HAP-1 (cell line): ENCODE results near the gene GRM7.

Source experiments
- DNase-seq, 2 experiments: peaks; one replicate each; pipeline ENCODE4 v3.0.0-alpha.2; 2016 to 2020; ENCODE audit warnings: low spot score in 2 of 2
- H3K27me3 ChIP-seq: fragments of 250-450 bp; sonication (Bioruptor Pico); 2 replicates; pipeline ENCODE4 v1.5.1; 2020; ENCODE audit warnings: low read depth, mild to moderate bottlenecking, moderate library complexity
- H3K36me3 ChIP-seq: fragments of 250-450 bp; sonication (Bioruptor Pico); replicated peaks from 2 replicates; pipeline ENCODE4 v1.5.1; 2020; ENCODE audit warnings: mild to moderate bottlenecking
- H3K4me1 ChIP-seq: fragments of 250-450 bp; sonication (Bioruptor Pico); 2 replicates; pipeline ENCODE4 v1.5.1; 2020; ENCODE audit warnings: mild to moderate bottlenecking
- H3K4me3 ChIP-seq: fragments of 250-450 bp; sonication (Bioruptor Pico); 2 replicates; pipeline ENCODE4 v1.5.1; 2020; ENCODE audit warnings: mild to moderate bottlenecking, moderate library complexity
- H3K9me3 ChIP-seq: fragments of 250-450 bp; sonication (Bioruptor Pico); 2 replicates; pipeline ENCODE4 v1.5.1; 2020; ENCODE audit warnings: mild to moderate bottlenecking, moderate library complexity
- in situ Hi-C: fragments of 300-500 bp; cut with MboI; formaldehyde crosslinking; loops from 3 replicates; pipeline ENCODE4 v1.14.3; 2020; ENCODE audit warnings: low sequenced_read_pairs, inconsistent platforms, mixed read lengths

GRM7 gene

DNA sequence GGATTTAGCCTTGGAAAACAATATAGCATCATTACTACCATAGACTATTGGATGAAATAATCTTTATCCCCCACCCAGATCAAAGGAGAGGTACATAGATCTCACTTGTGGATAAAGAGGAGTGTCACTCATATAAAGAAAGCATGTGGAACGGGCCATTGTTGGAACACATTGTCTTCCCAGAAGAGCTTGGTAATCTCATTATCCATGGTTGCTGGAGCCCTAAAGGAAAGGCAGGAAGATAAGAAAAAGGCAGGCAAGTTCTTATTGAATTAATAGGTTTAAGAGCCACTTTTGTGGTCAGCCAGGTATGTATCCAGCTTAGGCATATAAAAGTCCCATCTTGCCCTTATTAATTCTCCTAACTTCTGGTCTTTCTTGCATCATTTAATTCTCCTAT is 659.1 kb downstream of the GRM7 start:
- H3K27me3 ChIP-seq: no peaks in the 10 kb centered on the region
- in situ Hi-C loops: no loop called here

DNA sequence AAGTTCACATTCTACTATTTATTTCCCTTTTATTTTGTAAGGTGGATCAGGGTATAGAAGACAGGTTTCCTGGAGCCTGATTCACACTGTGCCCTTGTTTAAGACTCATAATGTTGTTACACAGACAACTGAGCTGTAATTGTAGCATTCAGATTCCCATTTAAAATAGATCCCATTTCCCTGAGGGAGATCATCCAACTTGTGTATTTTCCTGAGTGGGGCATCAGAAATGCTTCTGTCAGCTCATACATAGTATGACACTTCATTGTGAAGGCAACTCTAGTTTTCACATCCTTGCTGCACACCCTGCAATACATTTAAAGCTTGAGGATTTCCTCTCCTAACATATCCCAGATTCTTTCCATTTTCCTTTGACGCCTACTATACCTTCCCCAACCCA is 659.7 kb downstream of the GRM7 start:
- DNase-seq: no peak
- in situ Hi-C loops: no loop called here
- no peaks in the 10 kb centered on the region for H3K9me3 ChIP-seq

More for the DNA sequence above, 659.1 kb downstream of the GRM7 start:
- H3K9me3 ChIP-seq: no peaks in the 10 kb centered on the region
- DNase-seq: no peak
- no peaks in the 10 kb centered on the region for H3K4me1 ChIP-seq
- no peaks in the 10 kb centered on the region for H3K36me3 ChIP-seq
- no peak overlapping the region for H3K4me3 ChIP-seq

DNA sequence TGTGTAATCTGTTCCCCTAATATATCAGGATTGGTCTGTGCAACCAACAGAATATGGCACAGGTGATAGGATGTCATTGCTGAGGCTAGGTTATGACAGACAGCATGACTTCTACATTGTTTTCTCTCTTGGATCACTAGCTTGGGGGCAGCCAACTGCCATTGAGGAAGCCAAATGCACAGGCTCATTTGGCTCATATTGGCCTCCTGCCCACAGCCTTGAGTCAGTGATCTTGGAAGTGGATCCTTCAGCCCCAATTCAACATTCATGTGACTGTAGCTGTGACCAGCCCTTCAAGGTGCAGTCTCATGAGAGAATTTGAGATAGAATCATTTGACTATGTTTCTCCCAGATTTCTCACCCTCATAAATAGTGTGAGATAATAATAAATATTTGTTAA is 675.6 kb downstream of the GRM7 start:
- H3K9me3 ChIP-seq: no peaks in the 10 kb centered on the region
- H3K27me3 ChIP-seq: no peaks in the 10 kb centered on the region
- in situ Hi-C loops: no loop called here
- no peaks in the 10 kb centered on the region for H3K4me1 ChIP-seq
- H3K36me3 ChIP-seq: no peaks in the 10 kb centered on the region
- DNase-seq: no peak
- no peak overlapping the region for H3K4me3 ChIP-seq

More for the DNA sequence above, 659.7 kb downstream of the GRM7 start:
- no peaks in the 10 kb centered on the region for H3K4me1 ChIP-seq
- H3K4me3 ChIP-seq: no peak overlapping the region
- H3K36me3 ChIP-seq: no peaks in the 10 kb centered on the region
- no peaks in the 10 kb centered on the region for H3K27me3 ChIP-seq

DNA sequence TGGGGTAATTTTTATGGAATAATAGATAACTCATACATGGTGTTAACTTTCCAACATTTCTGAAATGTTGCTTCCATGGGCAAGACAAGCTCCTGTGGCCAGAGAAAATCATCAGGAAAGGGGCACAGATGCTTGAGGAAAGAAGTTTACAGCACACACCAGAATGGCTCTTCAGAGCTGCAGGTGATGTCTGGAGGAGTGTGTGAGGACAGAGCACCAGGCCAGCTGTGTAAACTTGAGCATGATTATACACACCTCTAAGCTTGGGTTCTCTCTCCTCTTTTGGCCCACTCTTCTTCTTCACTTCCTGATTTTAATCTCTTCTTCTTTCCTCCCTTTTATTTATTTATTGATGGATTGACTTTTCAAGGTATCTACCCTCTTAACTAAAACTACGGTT is 676.0 kb downstream of the GRM7 start:
- no peaks in the 10 kb centered on the region for H3K9me3 ChIP-seq
- no peak overlapping the region for H3K4me3 ChIP-seq
- H3K27me3 ChIP-seq: no peaks in the 10 kb centered on the region
- H3K4me1 ChIP-seq: no peaks in the 10 kb centered on the region
- in situ Hi-C loops: no loop called here
- DNase-seq: no peak
- no peaks in the 10 kb centered on the region for H3K36me3 ChIP-seq

GRCh38 chr3:7543294-7543880 is 682.5 kb downstream of the GRM7 start:
- in situ Hi-C loops: no loop called here

GRCh38 chr3:7545334-7545733 is 684.4 kb downstream of the GRM7 start:
- no peaks in the 10 kb centered on the region for H3K36me3 ChIP-seq
- no peak for DNase-seq
- H3K4me3 ChIP-seq: no peak overlapping the region
- H3K9me3 ChIP-seq: no peaks in the 10 kb centered on the region
- H3K4me1 ChIP-seq: no peaks in the 10 kb centered on the region
- H3K27me3 ChIP-seq: no peaks in the 10 kb centered on the region
- in situ Hi-C loops: no loop called here

More at GRCh38 chr3:7543294-7543880, 682.5 kb downstream of the GRM7 start:
- DNase-seq: no peak
- Histone ChIP-seq H3K27me3 (no peaks in the 10 kb centered on the region), H3K4me1 (no peaks in the 10 kb centered on the region), H3K36me3 (no peaks in the 10 kb centered on the region), H3K4me3 (no peak overlapping the region), H3K9me3 (no peaks in the 10 kb centered on the region)

- Histone ChIP-seq H3K27me3 (no peaks in the 10 kb centered on the region), H3K9me3 (no peaks in the 10 kb centered on the region), H3K36me3 (no peaks in the 10 kb centered on the region), H3K4me3 (no peak overlapping the region), H3K4me1 (no peaks in the 10 kb centered on the region)
- DNase-seq: no peak
- in situ Hi-C loops: no loop called here
Observed at GRCh38 chr3:7546253-7546652, 685.3 kb downstream of the GRM7 start.

GRCh38 chr3:7547826-7548225 is 686.9 kb downstream of the GRM7 start:
- Histone ChIP-seq H3K4me1 (no peaks in the 10 kb centered on the region), H3K36me3 (no peaks in the 10 kb centered on the region), H3K4me3 (no peak overlapping the region), H3K27me3 (no peaks in the 10 kb centered on the region), H3K9me3 (no peaks in the 10 kb centered on the region)
- in situ Hi-C loops: no loop called here
- DNase-seq: no peak

- in situ Hi-C loops: no loop called here
- no peak for DNase-seq
- H3K27me3 ChIP-seq: no peaks in the 10 kb centered on the region
Observed at GRCh38 chr3:7562892-7563291, 702.0 kb downstream of the GRM7 start.

GRCh38 chr3:7565574-7565973 is 704.7 kb downstream of the GRM7 start:
- H3K27me3 ChIP-seq: no peaks in the 10 kb centered on the region
- no peaks in the 10 kb centered on the region for H3K9me3 ChIP-seq
- H3K36me3 ChIP-seq: no peaks in the 10 kb centered on the region
- no peak overlapping the region for H3K4me3 ChIP-seq
- no peak for DNase-seq
- in situ Hi-C loops: no loop called here
- no peaks in the 10 kb centered on the region for H3K4me1 ChIP-seq

More at GRCh38 chr3:7562892-7563291, 702.0 kb downstream of the GRM7 start:
- Histone ChIP-seq H3K4me3 (no peak overlapping the region), H3K9me3 (no peaks in the 10 kb centered on the region), H3K36me3 (no peaks in the 10 kb centered on the region), H3K4me1 (no peaks in the 10 kb centered on the region)

DNA sequence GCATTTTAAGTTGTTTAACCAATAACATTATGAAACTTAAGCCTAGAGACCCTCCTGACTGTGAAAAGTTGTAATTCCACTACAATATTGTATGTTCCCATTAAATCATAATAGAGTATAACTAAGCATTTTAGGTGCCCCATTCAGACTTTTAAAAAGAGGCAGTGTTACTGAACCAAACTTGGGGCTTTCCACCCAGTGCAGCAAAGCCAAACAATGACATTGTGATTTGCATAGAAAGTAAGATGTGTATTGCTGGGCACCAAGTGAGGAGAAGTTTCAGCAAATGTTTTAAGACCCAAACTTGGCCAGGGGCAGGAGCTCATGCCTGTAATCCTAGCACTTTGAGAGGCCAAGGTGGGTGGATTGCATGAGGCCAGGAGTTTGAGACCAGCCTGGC is 706.2 kb downstream of the GRM7 start:
- in situ Hi-C loops: no loop called here
- no peak for DNase-seq

DNA sequence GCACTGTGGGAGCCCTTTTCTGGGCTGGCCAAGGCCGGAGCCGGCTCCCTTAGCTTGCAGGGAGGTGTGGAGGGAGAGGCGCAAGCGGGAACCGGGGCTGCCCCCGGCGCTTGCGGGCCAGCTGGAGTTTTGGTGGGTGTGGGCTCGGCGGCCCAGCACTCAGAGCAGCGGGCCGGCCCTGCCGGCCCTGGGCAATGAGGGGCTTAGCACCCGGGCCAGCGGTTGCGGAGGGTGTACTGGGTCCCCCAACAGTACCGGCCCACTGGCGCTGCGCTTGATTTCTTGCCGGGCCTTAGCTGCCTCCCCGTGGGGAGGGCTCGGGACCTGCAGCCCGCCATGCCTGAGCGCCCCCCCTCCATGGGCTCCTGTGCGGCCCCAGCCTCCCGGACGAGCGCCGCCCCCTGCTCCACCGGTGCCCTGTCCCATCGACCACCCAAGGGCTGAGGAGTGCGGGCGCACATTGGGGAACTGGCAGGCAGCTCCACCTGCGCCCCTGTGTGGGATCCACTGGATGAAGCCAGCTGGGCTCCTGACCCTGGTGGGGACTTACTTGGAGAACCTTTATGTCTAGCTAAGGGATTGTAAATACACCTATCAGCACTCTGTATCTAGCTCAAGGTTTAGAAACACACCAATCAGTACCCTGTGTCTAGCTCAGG is 707.7 kb downstream of the GRM7 start:
- Histone ChIP-seq H3K9me3 (no peaks in the 10 kb centered on the region), H3K27me3 (no peaks in the 10 kb centered on the region), H3K36me3 (no peaks in the 10 kb centered on the region), H3K4me3 (no peak overlapping the region), H3K4me1 (no peaks in the 10 kb centered on the region)
- no peak for DNase-seq
- in situ Hi-C loops: no loop called here

More for the DNA sequence above, 706.2 kb downstream of the GRM7 start:
- no peaks in the 10 kb centered on the region for H3K27me3 ChIP-seq
- no peaks in the 10 kb centered on the region for H3K9me3 ChIP-seq
- no peak overlapping the region for H3K4me3 ChIP-seq
- H3K4me1 ChIP-seq: no peaks in the 10 kb centered on the region
- H3K36me3 ChIP-seq: no peaks in the 10 kb centered on the region

- no peaks in the 10 kb centered on the region for H3K36me3 ChIP-seq
- in situ Hi-C loops: no loop called here
- H3K27me3 ChIP-seq: no peaks in the 10 kb centered on the region
- no peaks in the 10 kb centered on the region for H3K9me3 ChIP-seq
- no peaks in the 10 kb centered on the region for H3K4me1 ChIP-seq
- no peak for DNase-seq
- H3K4me3 ChIP-seq: no peak overlapping the region
Observed at GRCh38 chr3:7573330-7573729, 712.4 kb downstream of the GRM7 start.

GRCh38 chr3:7574435-7574834 is 713.5 kb downstream of the GRM7 start:
- Histone ChIP-seq H3K9me3 (no peaks in the 10 kb centered on the region), H3K4me3 (no peak overlapping the region), H3K36me3 (no peaks in the 10 kb centered on the region), H3K4me1 (no peaks in the 10 kb centered on the region), H3K27me3 (no peaks in the 10 kb centered on the region)
- no peak for DNase-seq
- in situ Hi-C loops: no loop called here

GRCh38 chr3:7576071-7576470 is 715.2 kb downstream of the GRM7 start:
- no peak for DNase-seq
- in situ Hi-C loops: no loop called here

More at GRCh38 chr3:7576071-7576470, 715.2 kb downstream of the GRM7 start:
- H3K36me3 ChIP-seq: no peaks in the 10 kb centered on the region
- no peak overlapping the region for H3K4me3 ChIP-seq
- H3K27me3 ChIP-seq: no peaks in the 10 kb centered on the region
- H3K9me3 ChIP-seq: no peaks in the 10 kb centered on the region
- no peaks in the 10 kb centered on the region for H3K4me1 ChIP-seq
